ENCODE results near the gene NOX3.

Gene NOX3

GRCh38 chr6:155434096-155434495 lies 21.5 kb downstream of the NOX3 start:
- no peak for DNase-seq (ENCODE audit: low read depth in 2 of 2)

GRCh38 chr6:155432293-155432692 lies 23.3 kb downstream of the NOX3 start:
- no peak for DNase-seq (ENCODE audit: low read depth in 2 of 2)

GRCh38 chr6:155429321-155429893 lies 26.2 kb downstream of the NOX3 start:
- no peak for DNase-seq (ENCODE audit: low read depth in 2 of 2)

DNA sequence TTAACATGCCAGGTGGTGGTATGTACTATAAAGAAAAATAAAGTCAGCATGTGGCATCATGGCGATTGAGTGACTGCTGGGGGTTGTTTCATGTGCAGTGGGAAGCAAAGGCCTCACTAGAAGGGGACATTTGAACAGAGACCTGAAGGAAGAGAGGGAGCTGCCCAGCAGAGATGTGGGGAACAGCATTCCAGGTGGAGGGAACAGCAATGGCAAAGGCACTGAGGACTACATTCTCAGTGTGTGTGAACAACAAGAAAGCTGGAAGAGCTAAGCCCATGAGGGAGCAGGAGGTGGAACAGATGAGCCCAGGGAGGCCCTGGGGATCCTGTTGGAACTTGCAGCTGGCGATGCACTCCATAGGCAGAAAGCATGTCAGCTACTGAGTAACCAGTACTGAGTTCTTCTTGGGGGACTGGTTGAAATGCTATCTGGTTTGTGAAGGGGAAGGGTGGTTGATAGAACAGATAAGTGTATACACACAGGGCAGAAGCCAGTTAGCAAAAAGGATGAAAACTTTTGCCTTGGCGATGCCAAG lies 29.2 kb downstream of the NOX3 start:
- DNase-seq (ENCODE audit: low read depth in 2 of 2), result no peak

DNA sequence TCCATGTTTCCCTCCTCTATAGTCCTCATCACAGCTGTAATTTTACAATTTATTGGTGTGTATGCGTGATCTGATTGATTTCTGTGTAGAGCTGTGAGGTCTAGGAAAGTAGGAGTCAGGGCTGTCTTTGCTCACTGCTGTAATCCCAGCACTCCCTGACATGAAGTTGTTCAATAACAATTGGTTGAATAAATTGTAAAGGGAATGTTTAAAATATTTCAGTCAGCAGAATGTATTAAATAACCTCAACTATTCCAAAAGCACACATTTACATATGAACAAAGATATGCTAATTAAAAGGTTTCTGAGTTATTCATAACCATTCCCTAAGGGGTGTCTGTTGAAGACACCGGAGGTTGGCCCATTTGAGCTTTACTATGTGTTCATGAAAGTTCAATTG lies 31.5 kb downstream of the NOX3 start:
- DNase-seq (ENCODE audit: low read depth in 2 of 2), result no peak

GRCh38 chr6:155422635-155423034 lies 33.0 kb downstream of the NOX3 start:
- no peak for DNase-seq (ENCODE audit: low read depth in 2 of 2)

DNA sequence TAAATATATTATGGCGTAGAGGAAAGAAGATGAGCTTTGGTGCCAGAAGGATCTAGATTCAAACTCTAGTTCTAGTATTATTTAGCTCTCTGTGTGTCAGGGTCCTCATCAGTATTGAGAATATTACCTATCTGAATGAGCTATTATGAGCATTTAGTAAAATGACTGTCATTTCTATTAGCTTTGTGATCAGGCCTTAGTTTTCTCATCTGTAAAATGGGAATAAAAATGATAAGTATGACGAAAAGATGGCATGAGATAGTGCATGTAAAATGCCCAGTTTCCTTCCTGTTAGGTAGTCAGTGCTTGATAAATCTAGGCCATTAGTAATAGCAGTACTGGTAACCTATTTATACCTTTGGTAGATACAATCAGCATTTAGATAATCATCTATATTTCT lies 35.1 kb downstream of the NOX3 start:
- no peak for DNase-seq (ENCODE audit: low read depth in 2 of 2)

DNA sequence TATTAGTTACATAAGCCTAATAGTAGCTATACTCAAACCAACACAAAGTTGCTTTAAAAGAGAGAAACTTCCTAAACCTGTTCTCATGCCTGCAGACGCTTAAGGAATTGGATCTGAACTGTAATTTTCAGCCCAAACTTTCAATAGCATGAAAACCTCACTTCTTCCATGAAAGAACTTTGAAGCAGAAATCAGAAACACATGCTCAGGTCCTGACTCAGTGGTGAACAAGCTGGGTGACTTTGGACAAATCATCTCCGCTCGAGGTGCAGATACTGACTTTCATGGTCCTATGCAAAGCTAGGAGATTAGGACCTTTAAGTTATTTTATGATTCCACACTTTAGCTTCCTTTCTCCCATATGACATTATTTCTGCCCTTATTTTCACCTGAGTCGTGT lies 36.5 kb downstream of the NOX3 start:
- no peak for DNase-seq (ENCODE audit: low read depth in 2 of 2)

- DNase-seq (ENCODE audit: low read depth in 2 of 2), result peak; percentile 51
Measured at GRCh38 chr6:155418017-155418761, 37.5 kb downstream of the NOX3 start.

- no peak for DNase-seq (ENCODE audit: low read depth in 2 of 2)
Measured at GRCh38 chr6:155417454-155417853, 38.2 kb downstream of the NOX3 start.

DNA sequence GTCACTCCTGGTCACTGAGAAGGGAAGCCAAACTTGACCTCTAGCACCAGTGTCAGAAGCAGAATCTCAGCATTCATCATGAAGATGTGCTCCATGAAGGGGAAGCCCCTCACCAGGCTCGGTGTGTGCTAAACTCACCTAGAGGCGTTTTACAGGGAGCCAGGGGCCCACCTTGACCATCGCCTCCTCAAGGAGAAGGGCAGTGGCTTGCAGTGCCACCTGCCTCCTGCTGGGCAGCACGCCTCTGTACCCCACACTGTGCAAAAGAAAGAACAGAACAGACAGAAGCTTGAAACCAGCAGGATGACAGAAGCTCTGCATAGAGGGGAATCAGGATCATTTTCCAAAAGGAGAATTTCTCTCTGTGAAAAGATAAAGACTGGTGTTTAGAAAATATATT lies 39.7 kb downstream of the NOX3 start:
- no peak for DNase-seq (ENCODE audit: low read depth in 2 of 2)

DNA sequence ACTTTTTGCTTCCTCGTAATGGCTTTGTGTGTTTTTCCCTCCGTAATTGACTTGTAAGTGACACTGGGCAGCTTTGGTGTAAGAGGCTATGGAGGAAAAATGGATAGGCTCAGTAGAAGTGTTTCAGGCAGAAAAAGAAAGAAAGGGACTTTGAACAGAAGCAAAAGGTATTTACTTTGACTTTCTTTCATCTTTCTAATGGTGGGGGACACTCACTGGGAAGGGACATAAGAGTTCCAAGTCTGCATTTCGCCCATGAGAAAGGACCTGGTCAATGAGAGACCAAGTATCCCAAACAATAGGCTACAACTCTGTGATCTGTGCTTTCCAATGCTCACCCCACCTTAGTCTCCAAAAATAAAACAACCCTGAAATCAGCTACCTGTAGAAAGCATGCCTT lies 41.6 kb downstream of the NOX3 start:
- DNase-seq (ENCODE audit: low read depth in 2 of 2), result no peak

DNA sequence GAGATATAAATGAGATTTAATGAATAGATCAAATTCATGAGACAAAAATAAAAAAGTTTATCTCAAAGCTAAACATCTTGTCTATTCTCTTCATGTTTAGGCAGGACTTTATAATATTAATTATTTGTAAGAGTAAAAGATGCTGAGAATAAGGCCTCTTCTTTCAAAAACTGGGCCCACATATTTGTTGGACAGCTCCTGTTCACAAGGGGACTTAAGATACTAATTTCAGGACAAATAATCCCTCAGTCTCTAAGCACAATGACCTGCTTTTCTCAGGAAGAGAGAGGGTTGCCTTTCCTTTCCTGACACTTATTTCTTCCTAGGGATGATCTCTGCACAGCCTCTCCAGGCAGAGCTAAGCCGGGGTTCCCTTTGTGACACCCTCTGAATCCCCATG lies 43.3 kb downstream of the NOX3 start:
- DNase-seq (ENCODE audit: low read depth in 2 of 2), result no peak

GRCh38 chr6:155411154-155412052 lies 44.2 kb downstream of the NOX3 start:
- no peak for DNase-seq (ENCODE audit: low read depth in 2 of 2)

GRCh38 chr6:155409391-155409790 lies 46.2 kb downstream of the NOX3 start:
- DNase-seq (ENCODE audit: low read depth in 2 of 2), result no peak

GRCh38 chr6:155408981-155409380 lies 46.7 kb downstream of the NOX3 start:
- no peak for DNase-seq (ENCODE audit: low read depth in 2 of 2)

DNA sequence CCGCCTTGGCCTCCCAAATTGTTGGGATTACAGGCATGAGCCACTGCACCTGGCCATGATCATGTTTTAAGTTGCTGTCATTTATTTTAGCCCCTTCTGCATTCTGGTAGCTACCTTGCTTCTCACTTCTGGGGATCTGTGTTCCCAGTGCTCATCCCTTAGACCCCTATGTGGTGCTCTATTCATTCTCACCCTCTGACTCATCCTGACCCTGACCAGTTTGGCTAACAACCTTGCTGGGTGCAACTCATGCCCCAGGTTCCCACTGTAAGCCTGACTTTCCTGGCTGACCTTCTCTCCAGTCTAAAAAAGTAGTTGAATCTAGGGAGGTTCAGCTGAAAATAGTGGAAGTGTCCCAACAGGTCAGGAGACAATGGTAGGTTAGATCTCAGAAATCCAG lies 47.4 kb downstream of the NOX3 start:
- DNase-seq (ENCODE audit: low read depth in 2 of 2), result no peak

- DNase-seq (ENCODE audit: low read depth in 2 of 2), result no peak
Measured at GRCh38 chr6:155406801-155407200, 48.8 kb downstream of the NOX3 start.

DNA sequence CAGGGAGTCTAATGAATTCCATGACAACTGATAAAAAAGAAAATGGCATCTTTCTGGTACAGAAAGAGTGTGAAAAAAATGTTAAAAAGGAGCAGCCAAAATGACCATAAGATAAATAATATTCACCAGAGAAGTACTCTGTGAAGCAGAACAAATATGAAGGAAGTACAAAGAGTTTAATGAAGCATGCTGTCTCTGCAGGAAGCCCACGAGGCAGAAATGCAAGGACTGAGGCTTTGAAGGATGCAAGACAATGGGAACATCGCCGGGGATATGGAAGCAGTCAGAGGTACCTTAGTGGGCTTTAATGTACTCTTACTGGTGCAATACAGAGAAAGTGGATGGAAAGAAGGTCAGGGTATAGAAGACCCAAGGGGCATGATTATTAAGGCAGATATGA lies 50.7 kb downstream of the NOX3 start:
- no peak for DNase-seq (ENCODE audit: low read depth in 2 of 2)

- DNase-seq (ENCODE audit: low read depth in 2 of 2), result no peak
Measured at GRCh38 chr6:155402656-155403304, 52.9 kb downstream of the NOX3 start.

- no peak for DNase-seq (ENCODE audit: low read depth in 2 of 2)
Measured at GRCh38 chr6:155400654-155400965, 55.0 kb downstream of the NOX3 start.

All from stimulated activated CD8-positive, alpha-beta memory T cell treated with anti-CD3 and anti-CD28 coated beads, Interleukin-2, amount 100 ng/mL, for 48 hours (primary cell).